Measurements from ENCODE around the gene TBL1XR1.

TBL1XR1 gene

GRCh38 chr3:176995946-176996345 is 201.3 kb downstream of the TBL1XR1 start:
- no peak for FAIRE-seq

- FAIRE-seq = no peak
These were observed 202.1 kb downstream of the TBL1XR1 start for GRCh38 chr3:176994891-176995781.

- no peak for FAIRE-seq
These were observed 202.9 kb downstream of the TBL1XR1 start for GRCh38 chr3:176994393-176994792.

GRCh38 chr3:176992978-176993377 is 204.3 kb downstream of the TBL1XR1 start:
- no peak for FAIRE-seq

- FAIRE-seq = no peak
These were observed 204.7 kb downstream of the TBL1XR1 start for GRCh38 chr3:176992565-176992964.

GRCh38 chr3:176988795-176989194 is 208.5 kb downstream of the TBL1XR1 start:
- no peak for FAIRE-seq

GRCh38 chr3:176987901-176988650 is 209.2 kb downstream of the TBL1XR1 start:
- FAIRE-seq = no peak

GRCh38 chr3:176978441-176978840 is 218.8 kb downstream of the TBL1XR1 start:
- no peak for FAIRE-seq

- no peak for FAIRE-seq
These were observed 220.0 kb downstream of the TBL1XR1 start for GRCh38 chr3:176977331-176977730.

GRCh38 chr3:176976586-176976985 is 220.7 kb downstream of the TBL1XR1 start:
- FAIRE-seq = no peak

GRCh38 chr3:176974279-176974678 is 223.0 kb downstream of the TBL1XR1 start:
- FAIRE-seq = no peak

- FAIRE-seq = no peak
These were observed 225.6 kb downstream of the TBL1XR1 start for GRCh38 chr3:176971613-176972174.

GRCh38 chr3:176970770-176971169 is 226.5 kb downstream of the TBL1XR1 start:
- no peak for FAIRE-seq

GRCh38 chr3:176969506-176969905 is 227.8 kb downstream of the TBL1XR1 start:
- no peak for FAIRE-seq
